H1 (cell line): ENCODE data around the gene CDH1. TPM values are rescaled to one million over a fixed set of nuclear protein-coding genes. Genes with fewer than 3 reads are reported as not detected.
A peak's percentile ranks its signal among the peaks of the same experiment; 100 is the strongest.

Experiments used
- CTCF ChIA-PET: fragments of 300-600 bp; sonication (Branson Sonifier 250); formaldehyde crosslinking; loops from one replicate; lab custom pipeline; 2021; ENCODE audit not compliant: partially characterized antibody; lab: Charles Lee
- POLR2A ChIA-PET: fragments of 300-600 bp; sonication (Branson Sonifier 250); formaldehyde crosslinking; loops from one replicate; lab custom pipeline; 2021; ENCODE audit warnings: inconsistent platforms; ENCODE audit not compliant: partially characterized antibody; lab: Charles Lee
- DNase-seq, 2 experiments: peaks; one replicate each; pipeline versions ENCODE4 v3.0.0 to v3.0.0-alpha.2; 2010 to 2022; ENCODE audit warnings: low spot score in 2 of 2, low read depth in 1 of 2, mixed read lengths in 1 of 2
- FAIRE-seq: peaks from 2 replicates; lab custom pipeline; 2011; peaks lifted over from hg19 to GRCh38; lab: Jason Lieb, UNC
- H2AFZ ChIP-seq: 2 replicates; pipeline ENCODE4 v1.8.1; 2012; ENCODE audit warnings: low read length, inconsistent platforms
- H2AK5ac ChIP-seq: 2 replicates; pipeline ENCODE4 v1.6.1; 2013; ENCODE audit warnings: low read depth, low read length
- H2BK120ac ChIP-seq: replicated peaks from 2 replicates; pipeline ENCODE3; 2013; ENCODE audit warnings: low read depth, low read length, inconsistent platforms
- H2BK12ac ChIP-seq: 2 replicates; pipeline ENCODE4 v1.6.1; 2013; ENCODE audit warnings: low read depth, low read length
- H2BK15ac ChIP-seq: 2 replicates; pipeline ENCODE4 v1.6.1; 2013; ENCODE audit warnings: low read length
- H2BK20ac ChIP-seq: 2 replicates; pipeline ENCODE4 v1.6.1; 2013; ENCODE audit warnings: low read length
- H2BK5ac ChIP-seq: 2 replicates; pipeline ENCODE4 v1.6.1; 2013; ENCODE audit warnings: low read depth, low read length
- H3K14ac ChIP-seq: 2 replicates; pipeline ENCODE4 v1.6.1; 2013; ENCODE audit warnings: inconsistent platforms; ENCODE audit not compliant: insufficient read length
- H3K18ac ChIP-seq: 2 replicates; pipeline ENCODE4 v1.6.1; 2013; ENCODE audit warnings: low read length; ENCODE audit errors: extremely low read depth
- H3K23ac ChIP-seq: 2 replicates; pipeline ENCODE4 v1.6.1; 2013; ENCODE audit warnings: inconsistent platforms; ENCODE audit not compliant: insufficient read length
- H3K23me2 ChIP-seq: 2 replicates; pipeline ENCODE4 v1.6.1; 2013; ENCODE audit warnings: low read depth, low read length
- H3K27ac ChIP-seq: 2 replicates; pipeline ENCODE4 v1.6.1; 2011; ENCODE audit warnings: low read depth, low read length, inconsistent platforms
- H3K27me3 ChIP-seq, 4 experiments: replicated peaks in 1 of 4; 1 replicate in 1 of 4; 2 replicates in 3 of 4; pipeline versions ENCODE4 v1.6.1 to v1.8.1; 2011 to 2013; ENCODE audit warnings: low read length in 3 of 4, mild to moderate bottlenecking in 3 of 4, inconsistent platforms in 2 of 4, mixed read lengths in 2 of 4, moderate library complexity in 1 of 4; ENCODE audit not compliant: control insufficient read depth in 3 of 4, insufficient read depth in 3 of 4; ENCODE audit errors: extremely low read depth in 1 of 4
- H3K36me3 ChIP-seq, 4 experiments: 2 replicates each; pipeline versions ENCODE4 v1.6.1 to v1.8.1; 2011 to 2013; ENCODE audit warnings: mild to moderate bottlenecking in 4 of 4, low read length in 3 of 4, moderate library complexity in 2 of 4, control low read depth in 1 of 4, inconsistent platforms in 1 of 4; ENCODE audit not compliant: insufficient read depth in 4 of 4, control insufficient read depth in 2 of 4
- H3K4ac ChIP-seq: replicated peaks from 2 replicates; pipeline ENCODE3; 2013; ENCODE audit warnings: low read length, low read depth, mixed read lengths, inconsistent platforms; ENCODE audit not compliant: insufficient read length
- H3K4me1 ChIP-seq, 4 experiments: replicated peaks in 1 of 4; 1 replicate in 1 of 4; 2 replicates in 3 of 4; pipeline versions ENCODE4 v1.6.1 to v1.8.1; 2011 to 2013; ENCODE audit warnings: low read length in 3 of 4, inconsistent platforms in 2 of 4, mixed read lengths in 1 of 4; ENCODE audit not compliant: insufficient read depth in 4 of 4, control insufficient read depth in 3 of 4
- H3K4me2 ChIP-seq, 2 experiments: 2 replicates each; pipeline versions ENCODE4 v1.6.1 to v1.8.1; 2011 to 2013; ENCODE audit warnings: low read depth in 2 of 2, low read length in 2 of 2, control low read depth in 1 of 2, inconsistent platforms in 1 of 2, mild to moderate bottlenecking in 1 of 2; ENCODE audit not compliant: insufficient read depth in 1 of 2
- H3K4me3 ChIP-seq, 4 experiments: fragments of 200-600, 300-600 bp in 1 of 4; sonication (generic), shearing (Covaris generic), sonication (Bioruptor Twin) in 1 of 4; 2 replicates each; pipeline versions ENCODE4 v1.5.1 to v1.8.1; 2011 to 2016; ENCODE audit warnings: low read length in 4 of 4, low read depth in 3 of 4, control low read depth in 2 of 4, inconsistent platforms in 2 of 4, mild to moderate bottlenecking in 2 of 4, mixed read lengths in 1 of 4, moderate library complexity in 1 of 4; ENCODE audit not compliant: insufficient read depth in 2 of 4; ENCODE audit errors: extremely low read depth in 1 of 4
- H3K56ac ChIP-seq: replicated peaks from 2 replicates; pipeline ENCODE3; 2013; ENCODE audit warnings: low read depth, mild to moderate bottlenecking, mixed read lengths, low read length, inconsistent platforms; ENCODE audit not compliant: insufficient read length
- H3K79me1 ChIP-seq: 2 replicates; pipeline ENCODE4 v1.6.1; 2013; ENCODE audit warnings: low read depth, low read length, control low read depth
- H3K79me2 ChIP-seq, 2 experiments: 2 replicates each; pipeline versions ENCODE4 v1.6.1 to v1.8.1; 2012 to 2013; ENCODE audit warnings: low read length in 2 of 2, mild to moderate bottlenecking in 2 of 2, inconsistent platforms in 1 of 2; ENCODE audit not compliant: insufficient read depth in 2 of 2, control insufficient read depth in 1 of 2
- H3K9ac ChIP-seq, 4 experiments: replicated peaks in 1 of 4; 1 replicate in 1 of 4; 2 replicates in 3 of 4; pipeline versions ENCODE4 v1.6.1 to v1.8.1; 2011 to 2013; ENCODE audit warnings: low read depth in 3 of 4, low read length in 3 of 4, control low read depth in 2 of 4, mild to moderate bottlenecking in 2 of 4, moderate library complexity in 2 of 4, inconsistent platforms in 1 of 4; ENCODE audit errors: extremely low read depth in 1 of 4
- H3K9me3 ChIP-seq, 2 experiments: 2 replicates each; pipeline versions ENCODE4 v1.6.1 to v1.8.1; 2012 to 2013; ENCODE audit warnings: mild to moderate bottlenecking in 2 of 2, moderate library complexity in 2 of 2, control low read depth in 1 of 2, inconsistent platforms in 1 of 2, low read depth in 1 of 2, low read length in 1 of 2, mixed read lengths in 1 of 2; ENCODE audit not compliant: insufficient read depth in 2 of 2
- H4K20me1 ChIP-seq, 2 experiments: replicated peaks in 1 of 2; 2 replicates each; pipeline versions ENCODE3 to v1.8.1; 2011 to 2013; ENCODE audit warnings: inconsistent platforms in 2 of 2, low read length in 2 of 2, mild to moderate bottlenecking in 1 of 2; ENCODE audit not compliant: insufficient read depth in 2 of 2, control insufficient read depth in 1 of 2
- H4K5ac ChIP-seq: 2 replicates; pipeline ENCODE4 v1.6.1; 2013; ENCODE audit warnings: low read length, low read depth, mixed read lengths, inconsistent platforms; ENCODE audit not compliant: insufficient read length
- H4K8ac ChIP-seq: 2 replicates; pipeline ENCODE4 v1.8.0; 2013; ENCODE audit warnings: mild to moderate bottlenecking, moderate library complexity, low read length, inconsistent platforms; ENCODE audit not compliant: insufficient read depth; ENCODE audit errors: extremely low read depth
- H4K91ac ChIP-seq: replicated peaks from 2 replicates; pipeline ENCODE3; 2013; ENCODE audit warnings: low read length, mixed read lengths, inconsistent platforms; ENCODE audit not compliant: insufficient read length
- ASH2L ChIP-seq: fragments of 200-600, 300-600 bp; sonication (generic); IDR thresholded peaks from one replicate; pipeline ENCODE4 v1.7.1; 2017; ENCODE audit warnings: low read length
- CHD1 ChIP-seq: IDR thresholded peaks from 2 replicates; pipeline ENCODE4 v1.6.1; 2012; ENCODE audit warnings: low read depth, low read length, improper control_type of control experiment
- CHD2 ChIP-seq: IDR thresholded peaks from 2 replicates; pipeline ENCODE4 v1.6.1; 2012; ENCODE audit warnings: low read length, improper control_type of control experiment
- GABPA ChIP-seq: IDR thresholded peaks from 2 replicates; pipeline ENCODE4 v1.6.1; 2011; ENCODE audit warnings: mild to moderate bottlenecking, low read length, moderate library complexity, borderline replicate concordance; ENCODE audit not compliant: insufficient read depth
- HDAC2 ChIP-seq, 2 experiments: fragments of 300-600 bp in 1 of 2; sonication (generic) in 1 of 2; IDR thresholded peaks; 2 replicates each; pipeline ENCODE4 v1.6.1; 2011 to 2012; ENCODE audit warnings: low read depth in 2 of 2, low read length in 2 of 2, mild to moderate bottlenecking in 2 of 2, moderate library complexity in 2 of 2, borderline replicate concordance in 1 of 2, inconsistent platforms in 1 of 2
- NRF1 ChIP-seq: IDR thresholded peaks from 2 replicates; pipeline ENCODE4 v1.6.1; 2011; ENCODE audit warnings: mild to moderate bottlenecking, low read depth, low read length, improper control_type of control experiment
- PHF8 ChIP-seq: fragments of 200-600 bp; sonication (generic); conservative IDR thresholded peaks from 2 replicates; pipeline ENCODE4 v1.7.1; 2012; ENCODE audit warnings: low read depth, mild to moderate bottlenecking, inconsistent platforms, low read length, moderate library complexity
- POLR2AphosphoS5 ChIP-seq: IDR thresholded peaks from 2 replicates; pipeline ENCODE4 v1.6.1; 2011; ENCODE audit warnings: low read depth, low read length
- SAP30 ChIP-seq: fragments of 300-600 bp; sonication (generic); IDR thresholded peaks from 2 replicates; pipeline ENCODE4 v1.7.1; 2012; ENCODE audit warnings: low read length, moderate library complexity, mild to moderate bottlenecking, inconsistent platforms; ENCODE audit not compliant: insufficient read depth, insufficient replicate concordance
- TAF1 ChIP-seq: IDR thresholded peaks from 2 replicates; pipeline ENCODE4 v1.6.1; 2011; ENCODE audit warnings: mild to moderate bottlenecking, low read depth, low read length
- WGBS, 2 experiments: shearing (Covaris generic) in 1 of 2; methylation state at CpG; one replicate each; pipeline versions ENCODE4 v1.1.6 to v1.1.7; 2013 to 2015; ENCODE audit warnings: low lambda C conversion rate in 2 of 2, mixed read lengths in 2 of 2, inconsistent platforms in 1 of 2, low coverage in 1 of 2, missing lambda C conversion rate in 1 of 2; ENCODE audit not compliant: insufficient replicate concordance in 2 of 2, insufficient coverage in 1 of 2, insufficient read length in 1 of 2; ENCODE audit errors: extremely low coverage in 1 of 2, missing lambda C conversion rate in 1 of 2; 5-methylcytosine and 5-hydroxymethylcytosine counted together
- polyA plus RNA-seq, 7 experiments: library from polyadenylated mRNA; depleted of rRNA in 3 of 7; stranded (reverse) in 5 of 7; unstranded in 2 of 7; fragments of >200 nt in 5 of 7; fragments of 200-250 nt in 2 of 7; gene quantifications; 1 replicate in 5 of 7; 2 replicates in 1 of 7; 4 replicates in 1 of 7; pipeline versions ENCODE4 v1.2.1 to v1.2.3, GENCODE V29; 2011 to 2013; ENCODE audit warnings: missing spikeins in 2 of 7, mixed read lengths in 2 of 7
- total RNA-seq: library from RNA; stranded (reverse); fragmentation: NEBNext Ultra II Directional; extraction: Animal tissue kit (Norgen Biotek cat#: 25700); gene quantifications from 2 replicates; pipeline ENCODE4 v1.2.1, GENCODE V29; 2021

Gene CDH1
- total and polyA plus RNA-seq, 2 of the 8 experiments (the other 6 are each of a cell fraction or from before 2014, with no cell fraction given), result 133 to 265 TPM

DNA sequence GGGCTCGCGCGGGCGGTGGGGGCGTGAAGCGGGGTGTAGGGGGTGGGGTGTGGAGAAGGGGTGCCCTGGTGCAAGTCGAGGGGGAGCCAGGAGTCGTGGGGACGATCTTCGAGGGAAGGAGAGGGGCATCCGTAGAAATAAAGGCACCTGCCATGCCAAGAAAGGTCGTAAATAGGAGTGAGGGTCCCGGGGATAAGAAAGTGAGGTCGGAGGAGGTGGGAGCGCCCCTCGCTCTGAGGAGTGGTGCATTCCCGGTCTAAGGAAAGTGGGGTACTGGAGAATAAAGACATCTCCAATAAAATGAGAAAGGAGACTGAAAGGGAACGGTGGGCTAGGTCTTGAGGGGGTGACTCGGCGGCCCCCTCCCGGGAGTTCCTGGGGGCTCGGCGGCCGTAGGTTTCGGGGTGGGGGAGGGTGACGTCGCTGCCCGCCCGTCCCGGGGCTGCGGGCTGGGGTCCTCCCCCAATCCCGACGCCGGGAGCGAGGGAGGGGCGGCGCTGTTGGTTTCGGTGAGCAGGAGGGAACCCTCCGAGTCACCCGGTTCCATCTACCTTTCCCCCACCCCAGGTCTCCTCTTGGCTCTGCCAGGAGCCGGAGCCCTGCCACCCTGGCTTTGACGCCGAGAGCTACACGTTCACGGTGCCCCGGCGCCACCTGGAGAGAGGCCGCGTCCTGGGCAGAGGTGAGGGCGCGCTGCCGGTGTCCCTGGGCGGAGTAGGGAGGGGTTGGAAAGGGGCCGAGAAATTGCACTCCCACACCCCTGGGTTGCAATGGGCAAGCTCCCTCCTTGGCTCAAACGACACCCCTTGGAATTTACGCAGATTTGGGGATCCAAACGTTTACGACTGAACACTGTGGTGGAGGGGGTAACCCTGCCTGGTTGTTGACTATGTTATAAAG is 888 bp downstream of the CDH1 start:
- peak overlapping the region; percentile 30; the same call in 1 of the 2 replicates for H2AK5ac ChIP-seq
- H3K56ac ChIP-seq, result peak overlapping the region; percentile 52
- H3K23me2 ChIP-seq, result peaks cover 8% of the 10 kb centered on the region; the same call in 1 of the 2 replicates
- H2BK12ac ChIP-seq, result peak overlapping the region; percentile 77; the same call in 1 of the 2 replicates
- peak overlapping the region; percentile 50 for H3K27ac ChIP-seq
- H3K79me1 ChIP-seq, result peaks cover 7% of the 10 kb centered on the region; the same call in 1 of the 2 replicates
- peak overlapping the region; percentile 80; the same call in 1 of the 2 replicates for H2BK5ac ChIP-seq
- peaks cover 0 to 21% (median 0%) of the 10 kb centered on the region in 4 experiments; a peak in 4 of 8 replicates for H3K36me3 ChIP-seq
- peak overlapping the region; percentile 95; the same call in 1 of the 2 replicates for H4K8ac ChIP-seq
- ChIA-PET POLR2A (interaction anchor here (0.7 to 4.7 kb wide), 22 partner anchors 10 to 104 kb away, joined by 3 to 65 read pairs (median 4); no protein-coding TSS in a partner anchor), CTCF (interaction anchor here (1.0 to 2.3 kb wide), 8 partner anchors 10 to 209 kb away, joined by 3 to 9 read pairs (median 4); no protein-coding TSS in a partner anchor)
- peak overlapping the region; percentile 13 for H4K5ac ChIP-seq
- DNase-seq, result peak in 1 of 2 experiments; percentile 74
- H4K20me1 ChIP-seq, result peaks cover 3 to 8% of the 10 kb centered on the region in 2 experiments
- peak overlapping the region; percentile 71 for H3K18ac ChIP-seq
- no peak overlapping the region for H2AFZ ChIP-seq
- H3K4me1 ChIP-seq, result peaks cover 0 to 8% (median 5%) of the 10 kb centered on the region in 4 experiments; a peak in 6 of 7 replicates
- FAIRE-seq, result no peak
- peak overlapping the region; percentile 60 to 90 (median 84) for H3K4me3 ChIP-seq
- H3K79me2 ChIP-seq, result peaks cover 0 to 47% of the 10 kb centered on the region in 2 experiments; a peak in 2 of 4 replicates
- peak overlapping the region; percentile 85 to 86 for H3K4me2 ChIP-seq
- 1% methylated on average over 34 of the region's 58 CpGs; no CpG with 5 or more reads in 1 of the 2 experiments for WGBS, 2 experiments
- peak overlapping the region; percentile 79 to 96 (median 86) for H3K9ac ChIP-seq
- H2BK15ac ChIP-seq, result no peak overlapping the region
- H2BK120ac ChIP-seq, result peak overlapping the region; percentile 16
- H4K91ac ChIP-seq, result peak overlapping the region; percentile 80
- no peak overlapping the region for H2BK20ac ChIP-seq
- no peaks in the 10 kb centered on the region for H3K9me3 ChIP-seq
- H3K14ac ChIP-seq, result peak overlapping the region; percentile 8
- no peaks in the 10 kb centered on the region for H3K27me3 ChIP-seq
- H3K4ac ChIP-seq, result peak overlapping the region; percentile 90
- no peak overlapping the region for H3K23ac ChIP-seq
- TF ChIP-seq NRF1 (no peak), TAF1 (peak; percentile 14; the same call in 1 of the 2 replicates), SAP30 (no peak), POLR2AphosphoS5 (no peak; the same call in 1 of the 2 replicates), ASH2L (peak; percentile 72), PHF8 (no peak), HDAC2 (IDR thresholded peaks at IDR 0.05; ENCODE audit: borderline replicate concordance in 1 of 2, low read depth in 2 of 2, low read length in 2 of 2) (peak in 1 of 2 experiments; percentile 5; a peak in 1 of 4 replicates), GABPA (no peak), CHD1 (no peak), CHD2 (no peak)
